ENCODE results near the gene OR11A1. TPM values are rescaled to one million over a fixed set of nuclear protein-coding genes. Genes with fewer than 3 reads are reported as not detected.

The OR11A1 gene
- total RNA-seq, 1 experiment from 2014 or later = not detected

DNA sequence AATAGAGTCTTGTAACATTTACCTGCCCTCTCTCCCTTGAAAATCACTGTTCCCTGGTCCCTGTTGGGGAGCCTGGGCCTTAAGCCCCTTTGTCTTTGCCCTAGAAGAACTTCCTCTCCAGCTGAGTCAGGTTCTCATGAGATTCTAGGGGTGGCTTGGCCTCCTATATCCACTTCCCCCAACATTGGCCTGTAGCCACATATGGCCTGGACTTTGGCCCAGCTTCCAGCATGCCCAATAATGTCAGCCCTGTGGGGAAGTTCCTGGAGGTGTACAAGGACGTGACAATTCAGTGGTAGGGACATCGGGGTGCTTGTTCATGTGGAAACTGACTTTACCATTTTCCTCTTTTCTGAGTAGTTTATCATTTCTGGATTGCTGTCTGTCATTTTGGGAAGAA lies 48.1 kb upstream of the OR11A1 start:
- peaks cover 78% of the 10 kb centered on the region for H3K27me3 ChIP-seq (ENCODE audit: low read length)
- H3K9me2 ChIP-seq (replicated peaks; ENCODE audit: low read length) = no peaks in the 10 kb centered on the region
- ATAC-seq (no peak), DNase-seq (no peak)
- H3K79me2 ChIP-seq (ENCODE audit: low read length) = no peaks in the 10 kb centered on the region
- no peaks in the 10 kb centered on the region for H3F3A ChIP-seq (ENCODE audit: low read length, unreplicated experiment)
- no peak overlapping the region for H3K27ac ChIP-seq (ENCODE audit: low read length)
- TF ChIP-seq EZH2 (IDR thresholded peaks at IDR 0.05; ENCODE audit: low read length, unreplicated experiment) = no peak
- TF ChIP-seq, protein P1, sequence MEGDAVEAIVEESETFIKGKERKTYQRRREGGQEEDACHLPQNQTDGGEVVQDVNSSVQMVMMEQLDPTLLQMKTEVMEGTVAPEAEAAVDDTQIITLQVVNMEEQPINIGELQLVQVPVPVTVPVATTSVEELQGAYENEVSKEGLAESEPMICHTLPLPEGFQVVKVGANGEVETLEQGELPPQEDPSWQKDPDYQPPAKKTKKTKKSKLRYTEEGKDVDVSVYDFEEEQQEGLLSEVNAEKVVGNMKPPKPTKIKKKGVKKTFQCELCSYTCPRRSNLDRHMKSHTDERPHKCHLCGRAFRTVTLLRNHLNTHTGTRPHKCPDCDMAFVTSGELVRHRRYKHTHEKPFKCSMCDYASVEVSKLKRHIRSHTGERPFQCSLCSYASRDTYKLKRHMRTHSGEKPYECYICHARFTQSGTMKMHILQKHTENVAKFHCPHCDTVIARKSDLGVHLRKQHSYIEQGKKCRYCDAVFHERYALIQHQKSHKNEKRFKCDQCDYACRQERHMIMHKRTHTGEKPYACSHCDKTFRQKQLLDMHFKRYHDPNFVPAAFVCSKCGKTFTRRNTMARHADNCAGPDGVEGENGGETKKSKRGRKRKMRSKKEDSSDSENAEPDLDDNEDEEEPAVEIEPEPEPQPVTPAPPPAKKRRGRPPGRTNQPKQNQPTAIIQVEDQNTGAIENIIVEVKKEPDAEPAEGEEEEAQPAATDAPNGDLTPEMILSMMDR (conservative IDR thresholded peaks at IDR 0.05; ENCODE audit: low read depth, low read length) = no peak
- no peak for TF ChIP-seq EZH2phosphoT487 (IDR thresholded peaks at IDR 0.05; ENCODE audit: borderline replicate concordance, low read length)
- no peak overlapping the region for H2AFZ ChIP-seq (ENCODE audit: low read length)
- ChIA-PET POLR2A (ENCODE audit: unreplicated experiment) (no interaction called here), CTCF (no interaction called here)
- no peak overlapping the region for H3K4me2 ChIP-seq (ENCODE audit: low read length)
- no peaks in the 10 kb centered on the region for H3K9me3 ChIP-seq (ENCODE audit: low read length)
- H3K4me1 ChIP-seq (ENCODE audit: insufficient read depth, low read length) = no peaks in the 10 kb centered on the region
- H3K36me3 ChIP-seq (ENCODE audit: low read depth, low read length) = no peaks in the 10 kb centered on the region
- no TSS peak for BruUV-seq (replicated peaks)
- H3K9ac ChIP-seq (ENCODE audit: low read length) = no peak overlapping the region
- H4K20me1 ChIP-seq (ENCODE audit: low read length) = no peaks in the 10 kb centered on the region
- intact Hi-C loops (cut with micrococcal nuclease) = no loop called here
- no peak overlapping the region for H3K4me3 ChIP-seq (ENCODE audit: low read length)

DNA sequence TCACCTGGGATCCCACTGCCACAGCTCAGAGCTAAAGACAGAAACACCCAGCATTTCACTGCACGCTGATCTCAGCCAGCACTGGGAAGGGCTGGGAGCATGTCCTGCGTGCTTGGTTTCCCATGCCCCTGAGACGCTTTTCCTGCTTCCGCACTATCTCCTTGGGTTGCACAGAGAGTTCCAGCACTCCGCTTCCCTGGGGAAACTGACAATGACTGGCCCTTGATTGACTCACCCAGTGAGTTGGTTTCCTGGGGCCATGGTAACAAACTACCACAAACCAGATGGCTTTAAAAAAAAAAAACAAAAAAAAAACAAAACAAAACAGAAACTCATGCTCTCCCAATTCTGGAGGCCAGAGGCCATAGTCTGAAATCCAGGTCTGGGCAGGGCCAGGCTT lies 45.7 kb upstream of the OR11A1 start:
- H3K27ac ChIP-seq (ENCODE audit: low read length) = no peak overlapping the region
- no peak overlapping the region for H3K4me2 ChIP-seq (ENCODE audit: low read length)
- no peak overlapping the region for H3K9ac ChIP-seq (ENCODE audit: low read length)
- H3K36me3 ChIP-seq (ENCODE audit: low read depth, low read length) = no peaks in the 10 kb centered on the region
- peaks cover 64% of the 10 kb centered on the region for H3K27me3 ChIP-seq (ENCODE audit: low read length)
- ATAC-seq (no peak), DNase-seq (no peak)
- no peaks in the 10 kb centered on the region for H3F3A ChIP-seq (ENCODE audit: low read length, unreplicated experiment)
- no peaks in the 10 kb centered on the region for H3K79me2 ChIP-seq (ENCODE audit: low read length)
- H3K9me3 ChIP-seq (ENCODE audit: low read length) = no peaks in the 10 kb centered on the region
- H2AFZ ChIP-seq (ENCODE audit: low read length) = no peak overlapping the region
- H3K4me1 ChIP-seq (ENCODE audit: insufficient read depth, low read length) = no peaks in the 10 kb centered on the region
- H3K4me3 ChIP-seq (ENCODE audit: low read length) = no peak overlapping the region
- ChIA-PET POLR2A (ENCODE audit: unreplicated experiment) (no interaction called here), CTCF (no interaction called here)
- TF ChIP-seq EZH2 (IDR thresholded peaks at IDR 0.05; ENCODE audit: low read length, unreplicated experiment) = no peak
- TF ChIP-seq, protein P1 (conservative IDR thresholded peaks at IDR 0.05; ENCODE audit: low read depth, low read length) = no peak
- no peak for TF ChIP-seq EZH2phosphoT487 (IDR thresholded peaks at IDR 0.05; ENCODE audit: borderline replicate concordance, low read length)
- no peaks in the 10 kb centered on the region for H3K9me2 ChIP-seq (replicated peaks; ENCODE audit: low read length)
- H4K20me1 ChIP-seq (ENCODE audit: low read length) = no peaks in the 10 kb centered on the region
- BruUV-seq (replicated peaks) = no TSS peak
- intact Hi-C loops (cut with micrococcal nuclease) = no loop called here

DNA sequence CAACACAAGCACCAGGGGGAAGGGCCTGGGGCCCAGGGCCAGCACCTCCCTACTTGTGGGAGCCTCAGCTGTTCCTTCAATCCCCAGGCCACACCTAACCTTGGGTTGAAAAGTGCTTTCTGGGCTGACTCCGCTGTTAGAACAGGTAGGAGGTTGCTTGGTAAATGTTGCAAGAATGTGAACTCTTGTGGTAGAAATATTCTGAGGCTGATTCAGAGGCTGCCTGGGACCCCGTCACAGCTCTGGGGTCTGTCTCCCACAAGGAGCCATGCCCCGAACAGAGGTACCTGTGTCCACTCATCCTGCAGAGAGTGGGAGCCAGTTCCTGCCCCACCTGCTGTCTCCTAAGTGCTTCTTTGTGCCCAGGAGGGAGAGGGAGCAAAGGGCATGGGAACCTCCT lies 45.3 kb upstream of the OR11A1 start:
- no peak for ATAC-seq
- no peak overlapping the region for H2AFZ ChIP-seq (ENCODE audit: low read length)
- intact Hi-C loops (cut with micrococcal nuclease) = no loop called here

More for the DNA sequence above, 45.3 kb upstream of the OR11A1 start:
- Histone ChIP-seq H3K9ac (ENCODE audit: low read length) (no peak overlapping the region), H3K4me3 (ENCODE audit: low read length) (no peak overlapping the region), H3K9me3 (ENCODE audit: low read length) (no peaks in the 10 kb centered on the region), H3F3A (ENCODE audit: low read length, unreplicated experiment) (no peaks in the 10 kb centered on the region), H3K4me1 (ENCODE audit: insufficient read depth, low read length) (no peaks in the 10 kb centered on the region), H3K36me3 (ENCODE audit: low read depth, low read length) (no peaks in the 10 kb centered on the region), H3K27me3 (ENCODE audit: low read length) (peaks cover 60% of the 10 kb centered on the region), H3K79me2 (ENCODE audit: low read length) (no peaks in the 10 kb centered on the region), H3K4me2 (ENCODE audit: low read length) (no peak overlapping the region), H4K20me1 (ENCODE audit: low read length) (no peaks in the 10 kb centered on the region), H3K27ac (ENCODE audit: low read length) (no peak overlapping the region), H3K9me2 (replicated peaks; ENCODE audit: low read length) (no peaks in the 10 kb centered on the region)
- ChIA-PET CTCF (no interaction called here), POLR2A (ENCODE audit: unreplicated experiment) (no interaction called here)
- DNase-seq = no peak
- TF ChIP-seq EZH2phosphoT487 (IDR thresholded peaks at IDR 0.05; ENCODE audit: borderline replicate concordance, low read length) = no peak
- TF ChIP-seq, protein P1 (conservative IDR thresholded peaks at IDR 0.05; ENCODE audit: low read depth, low read length) = no peak
- no peak for TF ChIP-seq EZH2 (IDR thresholded peaks at IDR 0.05; ENCODE audit: low read length, unreplicated experiment)
- BruUV-seq (replicated peaks) = no TSS peak

All from PC-3 (cell line).